Psoas muscle (tissue), 8 donors: Measurements from ENCODE around the gene ZNF266. TPM values are rescaled to one million over a fixed set of nuclear protein-coding genes. Genes with fewer than 3 reads are reported as not detected.
A peak's percentile ranks its signal among the peaks of the same experiment; 100 is the strongest.

Source experiments
- ATAC-seq, 4 donors: fragments of 200-7000 bp; cut with Tn5 transposase; one replicate each; pipeline ENCODE4 v1.9.1; 2020; ENCODE audit warnings: moderate library complexity in 3 of 4, mild to moderate bottlenecking in 2 of 4
- DNase-seq, 2 donors: peaks; one replicate each; pipeline ENCODE4 v3.0.0-alpha.2; 2020
- H3K27ac ChIP-seq: fragments of 200-600 bp; one replicate; pipeline ENCODE4 v1.8.0; 2022
- H3K27me3 ChIP-seq, 3 donors: fragments of 200-600 bp in 1 of 3; one replicate each; pipeline versions ENCODE4 v1.6.1 to v1.8.0; 2013 to 2022; ENCODE audit warnings: low read length in 2 of 3, mild to moderate bottlenecking in 2 of 3, moderate library complexity in 1 of 3; ENCODE audit not compliant: insufficient read depth in 3 of 3
- H3K36me3 ChIP-seq, 2 donors: fragments of 200-600 bp in 1 of 2; one replicate each; pipeline versions ENCODE4 v1.6.1 to v1.8.0; 2013 to 2022; ENCODE audit warnings: low read depth in 1 of 2, mild to moderate bottlenecking in 1 of 2, moderate library complexity in 1 of 2; ENCODE audit not compliant: insufficient read depth in 1 of 2
- H3K4me1 ChIP-seq: fragments of 200-600 bp; one replicate; pipeline ENCODE4 v1.8.0; 2022
- H3K4me3 ChIP-seq: fragments of 200-600 bp; one replicate; pipeline ENCODE4 v1.8.0; 2022; ENCODE audit warnings: mild to moderate bottlenecking
- H3K9me3 ChIP-seq: fragments of 200-600 bp; one replicate; pipeline ENCODE4 v1.8.0; 2022
- CTCF ChIP-seq: fragments of 200-600 bp; IDR thresholded peaks from one replicate; pipeline ENCODE4 v1.8.0; 2022; ENCODE audit warnings: antibody characterized with exemption
- WGBS, 3 donors: extraction: QIAGEN DNeasy Blood & Tissue Kit; methylation state at CpG; one replicate each; pipeline versions ENCODE4 v1.1.6 to v1.1.7; 2013; 5-methylcytosine and 5-hydroxymethylcytosine counted together
- intact Hi-C, 2 donors: fragments of 100-400 bp; cut with DNase I; formaldehyde crosslinking; loops; one replicate each; pipeline versions ENCODE4 v1.11.0 to v1.14.2; 2022
- polyA plus RNA-seq, 3 donors: library from polyadenylated mRNA; stranded (reverse); fragments of 200-250 nt; gene quantifications; one replicate each; pipeline ENCODE4 v1.2.3, GENCODE V29; 2013
- total RNA-seq, 4 donors: library from RNA; stranded (reverse); fragmentation: NEBNext Ultra II Directional in 2 of 4; extraction: Animal tissue kit (Norgen Biotek cat#: 25700) in 2 of 4; gene quantifications; one replicate each; pipeline versions ENCODE4 v1.2.1 to v1.2.4, GENCODE V29; 2021 to 2023
- donor health status: healthy with polysubstance abuse.
- donor health status: DM: no; HTN: no; CAD: no; lungs with moderate emphysema.
- donor health status: Bipolar disorder and iron deficiency.
- donor health status: healthy.
- donor health status: DM: yes; HTN: yes; CAD: no.
- donor health status: DM: no; HTN: no; CAD: no.
- donor health status: DM: no; HTN: no; CAD: no.
- donor health status: DM: yes; HTN: yes; CAD: no.

Gene ZNF266
- total and polyA plus RNA-seq, 7 donors = 4.1 to 8.1 (median 5.7) TPM

GRCh38 chr19:9406798-9407352 is 28.5 kb downstream of the ZNF266 start:
- WGBS, 3 donors = 0 to 2% (median 1%) methylated on average over 39 of the region's 39 CpGs
- Histone ChIP-seq H3K4me1 (peaks cover 5% of the 10 kb centered on the region), H3K36me3 (peaks cover 0 to 1% of the 10 kb centered on the region in 2 donors), H3K27ac (peak overlapping the region; percentile 23), H3K27me3 (no peaks in the 10 kb centered on the region), H3K4me3 (peak overlapping the region; percentile 79), H3K9me3 (peaks cover 69% of the 10 kb centered on the region)
- peak; percentile 81 to 88 for DNase-seq
- no peak for TF ChIP-seq CTCF
- ATAC-seq = peak; percentile 86 to 99 (median 96)
- intact Hi-C loops = no loop called here

- Histone ChIP-seq H3K9me3 (peaks cover 100% of the 10 kb centered on the region), H3K36me3 (peaks cover 72 to 98% of the 10 kb centered on the region in 2 donors), H3K27me3 (peaks cover 0 to 2% (median 0%) of the 10 kb centered on the region in 3 donors), H3K27ac (no peak overlapping the region), H3K4me1 (no peaks in the 10 kb centered on the region), H3K4me3 (no peak overlapping the region)
- intact Hi-C loops = no loop called here
- no peak for ATAC-seq
- DNase-seq = no peak
- 72 to 84% (median 82%) methylated on average over 4 of the region's 4 CpGs for WGBS, 3 donors
- no peak for TF ChIP-seq CTCF
These were observed 54.0 kb downstream of the ZNF266 start for GRCh38 chr19:9381361-9381785.

DNA sequence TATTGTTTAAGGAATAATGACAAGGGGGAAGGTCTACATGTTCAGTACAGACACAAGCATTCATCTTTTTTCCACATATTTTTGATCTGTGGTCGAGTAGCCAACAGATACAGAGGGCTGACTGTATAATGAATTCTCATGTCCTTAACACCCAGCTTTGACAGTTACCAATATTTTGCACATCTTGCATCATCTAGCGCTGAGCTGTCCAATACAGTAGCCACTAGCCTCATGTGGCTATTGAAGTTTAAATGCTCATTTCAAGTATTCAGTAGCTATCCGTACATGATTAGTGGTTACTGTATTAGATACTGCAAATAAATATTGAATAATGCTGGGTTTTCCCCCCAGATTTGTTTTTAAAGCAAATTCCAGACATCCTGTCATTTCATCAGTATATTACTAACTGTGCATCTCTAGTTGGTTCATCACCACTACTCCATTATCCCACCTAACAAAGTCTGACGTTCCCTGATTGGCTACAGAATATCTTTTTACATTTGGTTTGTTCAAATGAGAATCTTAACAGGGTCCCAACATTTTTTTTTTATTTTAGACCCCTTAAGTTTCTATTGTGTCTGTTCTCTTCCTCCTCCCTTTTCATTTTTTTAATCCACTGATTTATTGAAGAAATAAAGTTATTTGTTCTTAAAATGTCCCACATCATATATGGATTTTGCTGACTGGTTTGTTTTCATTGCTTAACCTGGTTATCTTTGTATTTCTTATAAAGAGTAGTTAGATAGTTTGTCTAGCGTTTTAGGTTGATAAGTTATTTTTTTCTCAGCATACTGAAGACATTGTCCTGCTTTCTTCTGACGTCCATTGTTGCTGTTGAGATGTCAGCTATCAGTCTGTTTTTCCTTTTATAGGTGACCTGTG is 64.4 kb downstream of the ZNF266 start:
- H3K9me3 ChIP-seq = peaks cover 90% of the 10 kb centered on the region
- ATAC-seq = no peak

GRCh38 chr19:9362905-9363304 is 72.5 kb downstream of the ZNF266 start, which contains the start of gene ZNF177:
TSS of gene ZNF177 (plus strand) at chr19:9363013. CDS start at chr19:9378312, 15,299 bp downstream.
- Histone ChIP-seq H3K4me3 (peak within 1 kb of the TSS; percentile 28), H3K27ac (no peak within 1 kb of the TSS), H3K4me1 (no peaks in the 10 kb centered on the region), H3K27me3 (peaks cover 0 to 2% (median 0%) of the 10 kb centered on the region in 3 donors), H3K9me3 (peaks cover 35% of the 10 kb centered on the region), H3K36me3 (no peaks in the 10 kb centered on the region)
- no peak for ATAC-seq
- WGBS, 3 donors = 1 to 2% (median 1%) methylated on average over 25 to 28 of the region's 28 CpGs
- DNase-seq = no peak
- no peak for TF ChIP-seq CTCF
- intact Hi-C loops = no loop called here

More for the DNA sequence above, 64.4 kb downstream of the ZNF266 start:
- intact Hi-C loops = no loop called here
- H3K4me3 ChIP-seq = no peak overlapping the region
- TF ChIP-seq CTCF = no peak
- no peaks in the 10 kb centered on the region for H3K27me3 ChIP-seq
- H3K36me3 ChIP-seq = peaks cover under 1 to 3% of the 10 kb centered on the region in 2 donors
- no peak for DNase-seq
- no peak overlapping the region for H3K27ac ChIP-seq
- 92 to 93% (median 93%) methylated on average over 6 of the region's 6 CpGs for WGBS, 3 donors
- H3K4me1 ChIP-seq = no peaks in the 10 kb centered on the region

Other genes starting within 250 kb of the ZNF266 start
- gene OR7D4, start 216.0 kb downstream of the ZNF266 start, total RNA-seq = not detected
- not detected for gene OR7D4, start 216.0 kb downstream of the ZNF266 start, polyA plus RNA-seq
- gene OR7E24, start 184.6 kb downstream of the ZNF266 start, total RNA-seq = not detected
- gene OR7E24, start 184.6 kb downstream of the ZNF266 start, polyA plus RNA-seq = not detected
- 1 to 10 TPM; 1.5 to 2.9 (median 2.4) TPM for gene ZNF699, start 125.7 kb downstream of the ZNF266 start, total RNA-seq
- gene ZNF699, start 125.7 kb downstream of the ZNF266 start, polyA plus RNA-seq = 1 to 10 TPM in 2 of 3 donors, under 1 TPM in 1; 0.15 to 1.8 (median 1.0) TPM
- gene ZNF559, start 111.4 kb downstream of the ZNF266 start, total RNA-seq = 1 to 10 TPM; 1.5 to 8.6 (median 3.2) TPM
- gene ZNF559, start 111.4 kb downstream of the ZNF266 start, polyA plus RNA-seq = 1 to 10 TPM; 2.6 to 4.4 (median 2.7) TPM
- gene ZNF177, start 72.6 kb downstream of the ZNF266 start, total RNA-seq = 1 to 10 TPM in 1 of 4 donors, under 1 TPM in 2, not detected in 1; 0.25 to 1.7 (median 0.34) TPM
- gene ZNF177, start 72.6 kb downstream of the ZNF266 start, polyA plus RNA-seq = under 1 TPM; 0.17 to 0.33 (median 0.29) TPM
- under 1 TPM in 1 of 4 donors, not detected in 3; 0.48 TPM for gene ZNF560, start 63.0 kb upstream of the ZNF266 start, total RNA-seq
- gene ZNF560, start 63.0 kb upstream of the ZNF266 start, polyA plus RNA-seq = under 1 TPM in 2 of 3 donors, not detected in 1; 0.01 to 0.04 TPM
- 10 to 100 TPM in 1 of 4 donors, 1 to 10 TPM in 3; 5.2 to 12.3 (median 7.4) TPM for gene ZNF426, start 103.1 kb upstream of the ZNF266 start, total RNA-seq
- 1 to 10 TPM; 2.1 to 6.2 (median 3.4) TPM for gene ZNF426, start 103.1 kb upstream of the ZNF266 start, polyA plus RNA-seq
- gene ZNF121, start 148.9 kb upstream of the ZNF266 start, total RNA-seq = 10 to 100 TPM; 15.6 to 32.2 (median 18.0) TPM
- gene ZNF121, start 148.9 kb upstream of the ZNF266 start, polyA plus RNA-seq = 1 to 10 TPM; 3.0 to 7.8 (median 6.1) TPM
- 10 to 100 TPM in 3 of 4 donors, 1 to 10 TPM in 1; 8.2 to 17.9 (median 14.3) TPM for gene ZNF561, start 185.7 kb upstream of the ZNF266 start, total RNA-seq
- 10 to 100 TPM in 2 of 3 donors, 1 to 10 TPM in 1; 8.7 to 20.5 (median 19.3) TPM for gene ZNF561, start 185.7 kb upstream of the ZNF266 start, polyA plus RNA-seq
- gene ZNF562, start 239.5 kb upstream of the ZNF266 start, total RNA-seq = 10 to 100 TPM in 2 of 4 donors, 1 to 10 TPM in 2; 5.1 to 17.6 (median 10.2) TPM
- 1 to 10 TPM; 1.5 to 8.6 (median 5.0) TPM for gene ZNF562, start 239.5 kb upstream of the ZNF266 start, polyA plus RNA-seq